H1 (cell line): ENCODE results near the gene RPS17. TPM values are rescaled to one million over a fixed set of nuclear protein-coding genes. Genes with fewer than 3 reads are reported as not detected.

Source experiments
- CTCF ChIA-PET: fragments of 300-600 bp; sonication (Branson Sonifier 250); formaldehyde crosslinking; loops from one replicate; lab custom pipeline; 2021; ENCODE audit not compliant: partially characterized antibody; lab: Charles Lee
- POLR2A ChIA-PET: fragments of 300-600 bp; sonication (Branson Sonifier 250); formaldehyde crosslinking; loops from one replicate; lab custom pipeline; 2021; ENCODE audit warnings: inconsistent platforms; ENCODE audit not compliant: partially characterized antibody; lab: Charles Lee
- DNase-seq, 2 experiments: peaks; one replicate each; pipeline versions ENCODE4 v3.0.0 to v3.0.0-alpha.2; 2010 to 2022; ENCODE audit warnings: low spot score in 2 of 2, low read depth in 1 of 2, mixed read lengths in 1 of 2
- FAIRE-seq: peaks from 2 replicates; lab custom pipeline; 2011; peaks lifted over from hg19 to GRCh38; lab: Jason Lieb, UNC
- H2AFZ ChIP-seq: 2 replicates; pipeline ENCODE4 v1.8.1; 2012; ENCODE audit warnings: low read length, inconsistent platforms
- H2AK5ac ChIP-seq: 2 replicates; pipeline ENCODE4 v1.6.1; 2013; ENCODE audit warnings: low read depth, low read length
- H2BK120ac ChIP-seq: replicated peaks from 2 replicates; pipeline ENCODE3; 2013; ENCODE audit warnings: low read depth, low read length, inconsistent platforms
- H2BK12ac ChIP-seq: 2 replicates; pipeline ENCODE4 v1.6.1; 2013; ENCODE audit warnings: low read depth, low read length
- H2BK15ac ChIP-seq: 2 replicates; pipeline ENCODE4 v1.6.1; 2013; ENCODE audit warnings: low read length
- H2BK20ac ChIP-seq: 2 replicates; pipeline ENCODE4 v1.6.1; 2013; ENCODE audit warnings: low read length
- H2BK5ac ChIP-seq: 2 replicates; pipeline ENCODE4 v1.6.1; 2013; ENCODE audit warnings: low read depth, low read length
- H3K14ac ChIP-seq: 2 replicates; pipeline ENCODE4 v1.6.1; 2013; ENCODE audit warnings: inconsistent platforms; ENCODE audit not compliant: insufficient read length
- H3K18ac ChIP-seq: 2 replicates; pipeline ENCODE4 v1.6.1; 2013; ENCODE audit warnings: low read length; ENCODE audit errors: extremely low read depth
- H3K23ac ChIP-seq: 2 replicates; pipeline ENCODE4 v1.6.1; 2013; ENCODE audit warnings: inconsistent platforms; ENCODE audit not compliant: insufficient read length
- H3K23me2 ChIP-seq: 2 replicates; pipeline ENCODE4 v1.6.1; 2013; ENCODE audit warnings: low read depth, low read length
- H3K27ac ChIP-seq: 2 replicates; pipeline ENCODE4 v1.6.1; 2011; ENCODE audit warnings: low read depth, low read length, inconsistent platforms
- H3K27me3 ChIP-seq, 4 experiments: replicated peaks in 1 of 4; 1 replicate in 1 of 4; 2 replicates in 3 of 4; pipeline versions ENCODE4 v1.6.1 to v1.8.1; 2011 to 2013; ENCODE audit warnings: low read length in 3 of 4, mild to moderate bottlenecking in 3 of 4, inconsistent platforms in 2 of 4, mixed read lengths in 2 of 4, moderate library complexity in 1 of 4; ENCODE audit not compliant: control insufficient read depth in 3 of 4, insufficient read depth in 3 of 4; ENCODE audit errors: extremely low read depth in 1 of 4
- H3K36me3 ChIP-seq, 4 experiments: 2 replicates each; pipeline versions ENCODE4 v1.6.1 to v1.8.1; 2011 to 2013; ENCODE audit warnings: mild to moderate bottlenecking in 4 of 4, low read length in 3 of 4, moderate library complexity in 2 of 4, control low read depth in 1 of 4, inconsistent platforms in 1 of 4; ENCODE audit not compliant: insufficient read depth in 4 of 4, control insufficient read depth in 2 of 4
- H3K4ac ChIP-seq: replicated peaks from 2 replicates; pipeline ENCODE3; 2013; ENCODE audit warnings: low read length, low read depth, mixed read lengths, inconsistent platforms; ENCODE audit not compliant: insufficient read length
- H3K4me1 ChIP-seq, 4 experiments: replicated peaks in 1 of 4; 1 replicate in 1 of 4; 2 replicates in 3 of 4; pipeline versions ENCODE4 v1.6.1 to v1.8.1; 2011 to 2013; ENCODE audit warnings: low read length in 3 of 4, inconsistent platforms in 2 of 4, mixed read lengths in 1 of 4; ENCODE audit not compliant: insufficient read depth in 4 of 4, control insufficient read depth in 3 of 4
- H3K4me2 ChIP-seq, 2 experiments: 2 replicates each; pipeline versions ENCODE4 v1.6.1 to v1.8.1; 2011 to 2013; ENCODE audit warnings: low read depth in 2 of 2, low read length in 2 of 2, control low read depth in 1 of 2, inconsistent platforms in 1 of 2, mild to moderate bottlenecking in 1 of 2; ENCODE audit not compliant: insufficient read depth in 1 of 2
- H3K4me3 ChIP-seq, 4 experiments: fragments of 200-600, 300-600 bp in 1 of 4; sonication (generic), shearing (Covaris generic), sonication (Bioruptor Twin) in 1 of 4; 2 replicates each; pipeline versions ENCODE4 v1.5.1 to v1.8.1; 2011 to 2016; ENCODE audit warnings: low read length in 4 of 4, low read depth in 3 of 4, control low read depth in 2 of 4, inconsistent platforms in 2 of 4, mild to moderate bottlenecking in 2 of 4, mixed read lengths in 1 of 4, moderate library complexity in 1 of 4; ENCODE audit not compliant: insufficient read depth in 2 of 4; ENCODE audit errors: extremely low read depth in 1 of 4
- H3K56ac ChIP-seq: replicated peaks from 2 replicates; pipeline ENCODE3; 2013; ENCODE audit warnings: low read depth, mild to moderate bottlenecking, mixed read lengths, low read length, inconsistent platforms; ENCODE audit not compliant: insufficient read length
- H3K79me1 ChIP-seq: 2 replicates; pipeline ENCODE4 v1.6.1; 2013; ENCODE audit warnings: low read depth, low read length, control low read depth
- H3K79me2 ChIP-seq, 2 experiments: 2 replicates each; pipeline versions ENCODE4 v1.6.1 to v1.8.1; 2012 to 2013; ENCODE audit warnings: low read length in 2 of 2, mild to moderate bottlenecking in 2 of 2, inconsistent platforms in 1 of 2; ENCODE audit not compliant: insufficient read depth in 2 of 2, control insufficient read depth in 1 of 2
- H3K9ac ChIP-seq, 4 experiments: replicated peaks in 1 of 4; 1 replicate in 1 of 4; 2 replicates in 3 of 4; pipeline versions ENCODE4 v1.6.1 to v1.8.1; 2011 to 2013; ENCODE audit warnings: low read depth in 3 of 4, low read length in 3 of 4, control low read depth in 2 of 4, mild to moderate bottlenecking in 2 of 4, moderate library complexity in 2 of 4, inconsistent platforms in 1 of 4; ENCODE audit errors: extremely low read depth in 1 of 4
- H3K9me3 ChIP-seq, 2 experiments: 2 replicates each; pipeline versions ENCODE4 v1.6.1 to v1.8.1; 2012 to 2013; ENCODE audit warnings: mild to moderate bottlenecking in 2 of 2, moderate library complexity in 2 of 2, control low read depth in 1 of 2, inconsistent platforms in 1 of 2, low read depth in 1 of 2, low read length in 1 of 2, mixed read lengths in 1 of 2; ENCODE audit not compliant: insufficient read depth in 2 of 2
- H4K20me1 ChIP-seq, 2 experiments: replicated peaks in 1 of 2; 2 replicates each; pipeline versions ENCODE3 to v1.8.1; 2011 to 2013; ENCODE audit warnings: inconsistent platforms in 2 of 2, low read length in 2 of 2, mild to moderate bottlenecking in 1 of 2; ENCODE audit not compliant: insufficient read depth in 2 of 2, control insufficient read depth in 1 of 2
- H4K5ac ChIP-seq: 2 replicates; pipeline ENCODE4 v1.6.1; 2013; ENCODE audit warnings: low read length, low read depth, mixed read lengths, inconsistent platforms; ENCODE audit not compliant: insufficient read length
- H4K8ac ChIP-seq: 2 replicates; pipeline ENCODE4 v1.8.0; 2013; ENCODE audit warnings: mild to moderate bottlenecking, moderate library complexity, low read length, inconsistent platforms; ENCODE audit not compliant: insufficient read depth; ENCODE audit errors: extremely low read depth
- H4K91ac ChIP-seq: replicated peaks from 2 replicates; pipeline ENCODE3; 2013; ENCODE audit warnings: low read length, mixed read lengths, inconsistent platforms; ENCODE audit not compliant: insufficient read length
- CBX5 ChIP-seq: fragments of 300-800, 300-1000 bp; sonication (generic); IDR thresholded peaks from 2 replicates; pipeline ENCODE4 v1.7.1; 2016; ENCODE audit warnings: antibody characterized with exemption, low read length, low read depth
- CEBPB ChIP-seq: IDR thresholded peaks from 2 replicates; pipeline ENCODE4 v1.6.1; 2012; ENCODE audit warnings: low read depth, low read length
- JUN ChIP-seq: IDR thresholded peaks from 2 replicates; pipeline ENCODE4 v1.6.1; 2011; ENCODE audit warnings: low read depth, mild to moderate bottlenecking, improper control_type of control experiment, low read length
- NRF1 ChIP-seq: IDR thresholded peaks from 2 replicates; pipeline ENCODE4 v1.6.1; 2011; ENCODE audit warnings: mild to moderate bottlenecking, low read depth, low read length, improper control_type of control experiment
- TCF12 ChIP-seq: IDR thresholded peaks from 2 replicates; pipeline ENCODE4 v1.6.1; 2011; ENCODE audit warnings: low read depth, mild to moderate bottlenecking, low read length
- WGBS, 2 experiments: shearing (Covaris generic) in 1 of 2; methylation state at CpG; one replicate each; pipeline versions ENCODE4 v1.1.6 to v1.1.7; 2013 to 2015; ENCODE audit warnings: low lambda C conversion rate in 2 of 2, mixed read lengths in 2 of 2, inconsistent platforms in 1 of 2, low coverage in 1 of 2, missing lambda C conversion rate in 1 of 2; ENCODE audit not compliant: insufficient replicate concordance in 2 of 2, insufficient coverage in 1 of 2, insufficient read length in 1 of 2; ENCODE audit errors: extremely low coverage in 1 of 2, missing lambda C conversion rate in 1 of 2; 5-methylcytosine and 5-hydroxymethylcytosine counted together
- polyA plus RNA-seq, 7 experiments: library from polyadenylated mRNA; depleted of rRNA in 3 of 7; stranded (reverse) in 5 of 7; unstranded in 2 of 7; fragments of >200 nt in 5 of 7; fragments of 200-250 nt in 2 of 7; gene quantifications; 1 replicate in 5 of 7; 2 replicates in 1 of 7; 4 replicates in 1 of 7; pipeline versions ENCODE4 v1.2.1 to v1.2.3, GENCODE V29; 2011 to 2013; ENCODE audit warnings: missing spikeins in 2 of 7, mixed read lengths in 2 of 7
- total RNA-seq: library from RNA; stranded (reverse); fragmentation: NEBNext Ultra II Directional; extraction: Animal tissue kit (Norgen Biotek cat#: 25700); gene quantifications from 2 replicates; pipeline ENCODE4 v1.2.1, GENCODE V29; 2021
- TF ChIP-seq, protein P1 (sequence below): IDR thresholded peaks from 2 replicates; pipeline ENCODE4 v1.6.1; 2012; ENCODE audit warnings: inconsistent platforms
- TF ChIP-seq, protein P2 (sequence below): IDR thresholded peaks from 2 replicates; pipeline ENCODE4 v1.6.1; 2012; ENCODE audit warnings: inconsistent platforms
- TF ChIP-seq, protein P3 (sequence below), 3 experiments: IDR thresholded peaks; 1 replicate in 2 of 3; 2 replicates in 1 of 3; pipeline versions ENCODE4 v1.5.1 to v1.6.1; 2011; ENCODE audit warnings: low read length in 3 of 3, mild to moderate bottlenecking in 3 of 3, inconsistent platforms in 2 of 3, low read depth in 1 of 3, moderate library complexity in 1 of 3; ENCODE audit not compliant: insufficient read depth in 1 of 3; ENCODE audit errors: control extremely low read depth in 1 of 3
- TF ChIP-seq, protein P4 (sequence below): IDR thresholded peaks from 2 replicates; pipeline ENCODE4 v1.6.1; 2011; ENCODE audit warnings: low read length, improper control_type of control experiment

RPS17 gene
- total and polyA plus RNA-seq, 2 of the 8 experiments (the other 6 are each of a cell fraction or from before 2014, with no cell fraction given), result 2,416 to 5,590 TPM

DNA sequence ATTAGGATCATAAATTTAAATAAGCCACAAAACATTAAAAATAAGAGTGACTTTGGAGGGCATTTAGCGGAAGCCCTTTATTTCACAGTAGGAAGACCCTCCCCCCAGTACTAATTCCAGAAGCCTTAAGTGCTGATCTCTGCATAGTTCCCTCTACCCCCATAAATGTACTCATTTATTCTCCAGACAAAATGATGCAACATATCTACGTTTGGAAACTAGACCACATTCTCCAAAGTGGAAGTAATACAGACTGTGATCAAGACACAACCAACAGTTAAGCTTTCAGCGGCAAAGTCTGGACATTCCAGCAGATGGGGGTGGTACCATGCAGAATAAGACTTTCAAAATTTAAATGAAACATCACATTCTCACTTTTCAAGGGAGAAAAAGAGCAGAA is 44.8 kb upstream of the RPS17 start:
- 65% methylated on average over 3 of the region's 3 CpGs; no CpG with 5 or more reads in 1 of the 2 experiments for WGBS, 2 experiments
- H4K8ac ChIP-seq, result no peak overlapping the region
- no peak overlapping the region for H2BK5ac ChIP-seq
- no peak overlapping the region for H4K91ac ChIP-seq
- H2BK12ac ChIP-seq, result no peak overlapping the region
- no peaks in the 10 kb centered on the region for H3K9me3 ChIP-seq
- H3K18ac ChIP-seq, result no peak overlapping the region
- H3K9ac ChIP-seq, result no peak overlapping the region
- H3K79me2 ChIP-seq, result no peaks in the 10 kb centered on the region
- peaks cover 0 to 9% (median 5%) of the 10 kb centered on the region in 4 experiments; a peak in 4 of 7 replicates for H3K4me1 ChIP-seq
- no peak overlapping the region for H3K27ac ChIP-seq
- H3K4ac ChIP-seq, result no peak overlapping the region
- no peaks in the 10 kb centered on the region for H3K36me3 ChIP-seq
- H2BK120ac ChIP-seq, result no peak overlapping the region
- no peak overlapping the region for H4K5ac ChIP-seq
- CTCF ChIA-PET, result interaction anchor here (0.8 to 2.6 kb wide), 7 partner anchors 11 to 264 kb away, joined by 3 to 14 read pairs (median 3); no protein-coding TSS in a partner anchor
- no peak overlapping the region for H3K56ac ChIP-seq
- no peaks in the 10 kb centered on the region for H3K79me1 ChIP-seq
- no peak for DNase-seq
- no peaks in the 10 kb centered on the region for H3K23me2 ChIP-seq
- no peak overlapping the region for H3K23ac ChIP-seq
- H4K20me1 ChIP-seq, result no peaks in the 10 kb centered on the region
- no peak overlapping the region for H2AFZ ChIP-seq
- no peak overlapping the region for H3K14ac ChIP-seq
- H2BK20ac ChIP-seq, result no peak overlapping the region
- no peaks in the 10 kb centered on the region; a peak in 1 of 7 replicates for H3K27me3 ChIP-seq
- POLR2A ChIA-PET, result interaction anchor here (1.4 to 2.8 kb wide), 2 partner anchors 12 to 44 kb away, joined by 3 to 12 read pairs; partner anchors contain the start of gene RPS17
- FAIRE-seq, result peak; percentile 75
- no peak overlapping the region; a peak in 1 of 8 replicates for H3K4me3 ChIP-seq
- H2BK15ac ChIP-seq, result no peak overlapping the region
- no peak overlapping the region for H2AK5ac ChIP-seq
- H3K4me2 ChIP-seq, result peak overlapping the region in 1 of 2 experiments; percentile 33; a peak in 2 of 4 replicates
- TF ChIP-seq, protein P1, sequence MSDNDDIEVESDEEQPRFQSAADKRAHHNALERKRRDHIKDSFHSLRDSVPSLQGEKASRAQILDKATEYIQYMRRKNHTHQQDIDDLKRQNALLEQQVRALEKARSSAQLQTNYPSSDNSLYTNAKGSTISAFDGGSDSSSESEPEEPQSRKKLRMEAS, result no peak
- TF ChIP-seq NRF1, result no peak
- TF ChIP-seq, protein P2, sequence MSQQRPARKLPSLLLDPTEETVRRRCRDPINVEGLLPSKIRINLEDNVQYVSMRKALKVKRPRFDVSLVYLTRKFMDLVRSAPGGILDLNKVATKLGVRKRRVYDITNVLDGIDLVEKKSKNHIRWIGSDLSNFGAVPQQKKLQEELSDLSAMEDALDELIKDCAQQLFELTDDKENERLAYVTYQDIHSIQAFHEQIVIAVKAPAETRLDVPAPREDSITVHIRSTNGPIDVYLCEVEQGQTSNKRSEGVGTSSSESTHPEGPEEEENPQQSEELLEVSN, result no peak
- TF ChIP-seq CBX5, result no peak
- no peak for TF ChIP-seq TCF12
- no peak for TF ChIP-seq JUN
- TF ChIP-seq, protein P3, sequence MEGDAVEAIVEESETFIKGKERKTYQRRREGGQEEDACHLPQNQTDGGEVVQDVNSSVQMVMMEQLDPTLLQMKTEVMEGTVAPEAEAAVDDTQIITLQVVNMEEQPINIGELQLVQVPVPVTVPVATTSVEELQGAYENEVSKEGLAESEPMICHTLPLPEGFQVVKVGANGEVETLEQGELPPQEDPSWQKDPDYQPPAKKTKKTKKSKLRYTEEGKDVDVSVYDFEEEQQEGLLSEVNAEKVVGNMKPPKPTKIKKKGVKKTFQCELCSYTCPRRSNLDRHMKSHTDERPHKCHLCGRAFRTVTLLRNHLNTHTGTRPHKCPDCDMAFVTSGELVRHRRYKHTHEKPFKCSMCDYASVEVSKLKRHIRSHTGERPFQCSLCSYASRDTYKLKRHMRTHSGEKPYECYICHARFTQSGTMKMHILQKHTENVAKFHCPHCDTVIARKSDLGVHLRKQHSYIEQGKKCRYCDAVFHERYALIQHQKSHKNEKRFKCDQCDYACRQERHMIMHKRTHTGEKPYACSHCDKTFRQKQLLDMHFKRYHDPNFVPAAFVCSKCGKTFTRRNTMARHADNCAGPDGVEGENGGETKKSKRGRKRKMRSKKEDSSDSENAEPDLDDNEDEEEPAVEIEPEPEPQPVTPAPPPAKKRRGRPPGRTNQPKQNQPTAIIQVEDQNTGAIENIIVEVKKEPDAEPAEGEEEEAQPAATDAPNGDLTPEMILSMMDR (IDR thresholded peaks at IDR 0.05; ENCODE audit: control extremely low read depth in 1 of 3, insufficient read depth in 1 of 3, low read depth in 1 of 3, low read length in 3 of 3), result peak in 1 of 3 experiments; percentile 41; a peak in 1 of 4 replicates
- TF ChIP-seq, protein P4, sequence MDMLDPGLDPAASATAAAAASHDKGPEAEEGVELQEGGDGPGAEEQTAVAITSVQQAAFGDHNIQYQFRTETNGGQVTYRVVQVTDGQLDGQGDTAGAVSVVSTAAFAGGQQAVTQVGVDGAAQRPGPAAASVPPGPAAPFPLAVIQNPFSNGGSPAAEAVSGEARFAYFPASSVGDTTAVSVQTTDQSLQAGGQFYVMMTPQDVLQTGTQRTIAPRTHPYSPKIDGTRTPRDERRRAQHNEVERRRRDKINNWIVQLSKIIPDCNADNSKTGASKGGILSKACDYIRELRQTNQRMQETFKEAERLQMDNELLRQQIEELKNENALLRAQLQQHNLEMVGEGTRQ, result no peak
- TF ChIP-seq CEBPB, result peak; percentile 6; the same call in 1 of the 2 replicates
